Measurements from ENCODE around the gene ZNRF2.
A peak's percentile ranks its signal among the peaks of the same experiment; 100 is the strongest.
"Not testable (repeated sequence)": the region's sequence is repeated elsewhere in the genome, so short reads cannot be mapped to it uniquely, and the experiment has no call there.

ZNRF2 gene

GRCh38 chr7:30276203-30276900 is 8.0 kb upstream of the ZNRF2 start:
- Mint-ChIP-seq H3K9me3 (no peaks in the 10 kb centered on the region), H3K4me1 (peaks cover 15% of the 10 kb centered on the region), H3K27ac (no peak overlapping the region), H3K36me3 (no peaks in the 10 kb centered on the region), H3K4me3 (no peak overlapping the region), H3K27me3 (no peaks in the 10 kb centered on the region)
- ATAC-seq = peak; percentile 67

GRCh38 chr7:30278376-30278775 is 6.0 kb upstream of the ZNRF2 start:
- no peaks in the 10 kb centered on the region for H3K36me3 Mint-ChIP-seq
- no peak overlapping the region for H3K4me3 Mint-ChIP-seq
- H3K27ac Mint-ChIP-seq = peak overlapping the region; percentile 1
- H3K9me3 Mint-ChIP-seq = no peaks in the 10 kb centered on the region
- no peaks in the 10 kb centered on the region for H3K27me3 Mint-ChIP-seq
- ATAC-seq = no peak
- peaks cover 29% of the 10 kb centered on the region for H3K4me1 Mint-ChIP-seq

- no peaks in the 10 kb centered on the region for H3K9me3 Mint-ChIP-seq
- no peaks in the 10 kb centered on the region for H3K36me3 Mint-ChIP-seq
- peak overlapping the region; percentile 9 for H3K27ac Mint-ChIP-seq
- H3K27me3 Mint-ChIP-seq = no peaks in the 10 kb centered on the region
- H3K4me3 Mint-ChIP-seq = no peak overlapping the region
- no peak for ATAC-seq
- peaks cover 36% of the 10 kb centered on the region for H3K4me1 Mint-ChIP-seq
Measured at GRCh38 chr7:30278849-30279652, 5.3 kb upstream of the ZNRF2 start.

- no peak for ATAC-seq
- Mint-ChIP-seq H3K4me1 (peaks cover 37% of the 10 kb centered on the region), H3K27me3 (no peaks in the 10 kb centered on the region), H3K36me3 (no peaks in the 10 kb centered on the region), H3K4me3 (no peak overlapping the region), H3K27ac (peak overlapping the region; percentile 9), H3K9me3 (no peaks in the 10 kb centered on the region)
Measured at GRCh38 chr7:30279653-30279904, 4.8 kb upstream of the ZNRF2 start.

- ATAC-seq = no peak
- Mint-ChIP-seq H3K9me3 (no peaks in the 10 kb centered on the region), H3K4me1 (peaks cover 37% of the 10 kb centered on the region), H3K27me3 (no peaks in the 10 kb centered on the region), H3K36me3 (peaks cover under 1% of the 10 kb centered on the region), H3K4me3 (no peak overlapping the region), H3K27ac (no peak overlapping the region)
Measured at GRCh38 chr7:30280631-30281030, 3.8 kb upstream of the ZNRF2 start.

GRCh38 chr7:30281263-30281662 is 3.1 kb upstream of the ZNRF2 start:
- Mint-ChIP-seq H3K27ac (peak overlapping the region; percentile 42), H3K9me3 (no peaks in the 10 kb centered on the region), H3K4me3 (no peak overlapping the region)

GRCh38 chr7:30281791-30282190 is 2.6 kb upstream of the ZNRF2 start:
- H3K4me3 Mint-ChIP-seq = no peak overlapping the region
- peaks cover 45% of the 10 kb centered on the region for H3K4me1 Mint-ChIP-seq
- no peak for ATAC-seq
- no peaks in the 10 kb centered on the region for H3K9me3 Mint-ChIP-seq
- H3K36me3 Mint-ChIP-seq = peaks cover 11% of the 10 kb centered on the region
- peak overlapping the region; percentile 42 for H3K27ac Mint-ChIP-seq
- no peaks in the 10 kb centered on the region for H3K27me3 Mint-ChIP-seq

More at GRCh38 chr7:30281263-30281662, 3.1 kb upstream of the ZNRF2 start:
- ATAC-seq = no peak
- Mint-ChIP-seq H3K27me3 (no peaks in the 10 kb centered on the region), H3K36me3 (peaks cover 7% of the 10 kb centered on the region), H3K4me1 (peaks cover 39% of the 10 kb centered on the region)

- H3K9me3 Mint-ChIP-seq = no peaks in the 10 kb centered on the region
- no peak overlapping the region for H3K27ac Mint-ChIP-seq
- ATAC-seq = no peak
- no peak overlapping the region for H3K4me3 Mint-ChIP-seq
- H3K4me1 Mint-ChIP-seq = peaks cover 48% of the 10 kb centered on the region
- peaks cover 11% of the 10 kb centered on the region for H3K36me3 Mint-ChIP-seq
- no peaks in the 10 kb centered on the region for H3K27me3 Mint-ChIP-seq
Measured at GRCh38 chr7:30282735-30283134, 1.7 kb upstream of the ZNRF2 start.

GRCh38 chr7:30285067-30285535 is 704 bp downstream of the ZNRF2 start:
- Mint-ChIP-seq H3K27ac (peak overlapping the region; percentile 86), H3K27me3 (no peaks in the 10 kb centered on the region), H3K36me3 (peaks cover 11% of the 10 kb centered on the region), H3K4me1 (peaks cover 59% of the 10 kb centered on the region), H3K9me3 (no peaks in the 10 kb centered on the region), H3K4me3 (peak overlapping the region; percentile 88)
- ATAC-seq = peak; percentile 46

GRCh38 chr7:30285536-30286284 is 1.3 kb downstream of the ZNRF2 start:
- Mint-ChIP-seq H3K4me1 (peaks cover 64% of the 10 kb centered on the region), H3K4me3 (peak overlapping the region; percentile 99)

GRCh38 chr7:30286749-30287148 is 2.4 kb downstream of the ZNRF2 start:
- no peaks in the 10 kb centered on the region for H3K9me3 Mint-ChIP-seq
- peak overlapping the region; percentile 99 for H3K4me3 Mint-ChIP-seq
- ATAC-seq = no peak
- H3K36me3 Mint-ChIP-seq = peaks cover 22% of the 10 kb centered on the region
- H3K27ac Mint-ChIP-seq = peak overlapping the region; percentile 96
- peaks cover 66% of the 10 kb centered on the region for H3K4me1 Mint-ChIP-seq
- no peaks in the 10 kb centered on the region for H3K27me3 Mint-ChIP-seq

More at GRCh38 chr7:30285536-30286284, 1.3 kb downstream of the ZNRF2 start:
- peak; percentile 1 for ATAC-seq
- H3K27me3 Mint-ChIP-seq = no peaks in the 10 kb centered on the region
- H3K9me3 Mint-ChIP-seq = no peaks in the 10 kb centered on the region
- peaks cover 11% of the 10 kb centered on the region for H3K36me3 Mint-ChIP-seq
- peak overlapping the region; percentile 96 for H3K27ac Mint-ChIP-seq

- not testable (repeated sequence) for H3K27ac Mint-ChIP-seq, ATAC-seq, H3K27me3 Mint-ChIP-seq, H3K9me3 Mint-ChIP-seq
- Mint-ChIP-seq H3K4me1 (peaks cover 68% of the 10 kb centered on the region), H3K36me3 (peaks cover 29% of the 10 kb centered on the region), H3K4me3 (peak overlapping the region; percentile 43)
Measured at GRCh38 chr7:30287625-30288024, 3.2 kb downstream of the ZNRF2 start.

- H3K4me3 Mint-ChIP-seq, ATAC-seq, H3K9me3 Mint-ChIP-seq, H3K27ac Mint-ChIP-seq, H3K27me3 Mint-ChIP-seq: not testable (repeated sequence)
- H3K36me3 Mint-ChIP-seq = peaks cover 32% of the 10 kb centered on the region
- H3K4me1 Mint-ChIP-seq = peaks cover 69% of the 10 kb centered on the region
Measured at GRCh38 chr7:30289634-30290033, 5.2 kb downstream of the ZNRF2 start.

- not testable (repeated sequence) for H3K27me3 Mint-ChIP-seq, H3K27ac Mint-ChIP-seq, H3K9me3 Mint-ChIP-seq
- peaks cover 76% of the 10 kb centered on the region for H3K4me1 Mint-ChIP-seq
- peak overlapping the region; percentile 44 for H3K4me3 Mint-ChIP-seq
- H3K36me3 Mint-ChIP-seq = peaks cover 32% of the 10 kb centered on the region
- ATAC-seq = peak; percentile 49
Measured at GRCh38 chr7:30290317-30290716, 5.9 kb downstream of the ZNRF2 start.

- H3K27ac Mint-ChIP-seq, ATAC-seq, H3K9me3 Mint-ChIP-seq, H3K4me3 Mint-ChIP-seq, H3K27me3 Mint-ChIP-seq: not testable (repeated sequence)
- Mint-ChIP-seq H3K36me3 (peaks cover 21% of the 10 kb centered on the region), H3K4me1 (peaks cover 86% of the 10 kb centered on the region)
Measured at GRCh38 chr7:30292416-30293038, 8.1 kb downstream of the ZNRF2 start.
